H1 (cell line): ENCODE data around the gene SPATA32. TPM values are rescaled to one million over a fixed set of nuclear protein-coding genes. Genes with fewer than 3 reads are reported as not detected.

Experiments used
- CTCF ChIA-PET: fragments of 300-600 bp; sonication (Branson Sonifier 250); formaldehyde crosslinking; loops from one replicate; lab custom pipeline; 2021; ENCODE audit not compliant: partially characterized antibody; lab: Charles Lee
- POLR2A ChIA-PET: fragments of 300-600 bp; sonication (Branson Sonifier 250); formaldehyde crosslinking; loops from one replicate; lab custom pipeline; 2021; ENCODE audit warnings: inconsistent platforms; ENCODE audit not compliant: partially characterized antibody; lab: Charles Lee
- DNase-seq, 2 experiments: peaks; one replicate each; pipeline versions ENCODE4 v3.0.0 to v3.0.0-alpha.2; 2010 to 2022; ENCODE audit warnings: low spot score in 2 of 2, low read depth in 1 of 2, mixed read lengths in 1 of 2
- FAIRE-seq: peaks from 2 replicates; lab custom pipeline; 2011; peaks lifted over from hg19 to GRCh38; lab: Jason Lieb, UNC
- H2AFZ ChIP-seq: 2 replicates; pipeline ENCODE4 v1.8.1; 2012; ENCODE audit warnings: low read length, inconsistent platforms
- H2AK5ac ChIP-seq: 2 replicates; pipeline ENCODE4 v1.6.1; 2013; ENCODE audit warnings: low read depth, low read length
- H2BK120ac ChIP-seq: replicated peaks from 2 replicates; pipeline ENCODE3; 2013; ENCODE audit warnings: low read depth, low read length, inconsistent platforms
- H2BK12ac ChIP-seq: 2 replicates; pipeline ENCODE4 v1.6.1; 2013; ENCODE audit warnings: low read depth, low read length
- H2BK15ac ChIP-seq: 2 replicates; pipeline ENCODE4 v1.6.1; 2013; ENCODE audit warnings: low read length
- H2BK20ac ChIP-seq: 2 replicates; pipeline ENCODE4 v1.6.1; 2013; ENCODE audit warnings: low read length
- H2BK5ac ChIP-seq: 2 replicates; pipeline ENCODE4 v1.6.1; 2013; ENCODE audit warnings: low read depth, low read length
- H3K14ac ChIP-seq: 2 replicates; pipeline ENCODE4 v1.6.1; 2013; ENCODE audit warnings: inconsistent platforms; ENCODE audit not compliant: insufficient read length
- H3K18ac ChIP-seq: 2 replicates; pipeline ENCODE4 v1.6.1; 2013; ENCODE audit warnings: low read length; ENCODE audit errors: extremely low read depth
- H3K23ac ChIP-seq: 2 replicates; pipeline ENCODE4 v1.6.1; 2013; ENCODE audit warnings: inconsistent platforms; ENCODE audit not compliant: insufficient read length
- H3K23me2 ChIP-seq: 2 replicates; pipeline ENCODE4 v1.6.1; 2013; ENCODE audit warnings: low read depth, low read length
- H3K27ac ChIP-seq: 2 replicates; pipeline ENCODE4 v1.6.1; 2011; ENCODE audit warnings: low read depth, low read length, inconsistent platforms
- H3K27me3 ChIP-seq, 4 experiments: replicated peaks in 1 of 4; 1 replicate in 1 of 4; 2 replicates in 3 of 4; pipeline versions ENCODE4 v1.6.1 to v1.8.1; 2011 to 2013; ENCODE audit warnings: low read length in 3 of 4, mild to moderate bottlenecking in 3 of 4, inconsistent platforms in 2 of 4, mixed read lengths in 2 of 4, moderate library complexity in 1 of 4; ENCODE audit not compliant: control insufficient read depth in 3 of 4, insufficient read depth in 3 of 4; ENCODE audit errors: extremely low read depth in 1 of 4
- H3K36me3 ChIP-seq, 4 experiments: 2 replicates each; pipeline versions ENCODE4 v1.6.1 to v1.8.1; 2011 to 2013; ENCODE audit warnings: mild to moderate bottlenecking in 4 of 4, low read length in 3 of 4, moderate library complexity in 2 of 4, control low read depth in 1 of 4, inconsistent platforms in 1 of 4; ENCODE audit not compliant: insufficient read depth in 4 of 4, control insufficient read depth in 2 of 4
- H3K4ac ChIP-seq: replicated peaks from 2 replicates; pipeline ENCODE3; 2013; ENCODE audit warnings: low read length, low read depth, mixed read lengths, inconsistent platforms; ENCODE audit not compliant: insufficient read length
- H3K4me1 ChIP-seq, 4 experiments: replicated peaks in 1 of 4; 1 replicate in 1 of 4; 2 replicates in 3 of 4; pipeline versions ENCODE4 v1.6.1 to v1.8.1; 2011 to 2013; ENCODE audit warnings: low read length in 3 of 4, inconsistent platforms in 2 of 4, mixed read lengths in 1 of 4; ENCODE audit not compliant: insufficient read depth in 4 of 4, control insufficient read depth in 3 of 4
- H3K4me2 ChIP-seq, 2 experiments: 2 replicates each; pipeline versions ENCODE4 v1.6.1 to v1.8.1; 2011 to 2013; ENCODE audit warnings: low read depth in 2 of 2, low read length in 2 of 2, control low read depth in 1 of 2, inconsistent platforms in 1 of 2, mild to moderate bottlenecking in 1 of 2; ENCODE audit not compliant: insufficient read depth in 1 of 2
- H3K4me3 ChIP-seq, 4 experiments: fragments of 200-600, 300-600 bp in 1 of 4; sonication (generic), shearing (Covaris generic), sonication (Bioruptor Twin) in 1 of 4; 2 replicates each; pipeline versions ENCODE4 v1.5.1 to v1.8.1; 2011 to 2016; ENCODE audit warnings: low read length in 4 of 4, low read depth in 3 of 4, control low read depth in 2 of 4, inconsistent platforms in 2 of 4, mild to moderate bottlenecking in 2 of 4, mixed read lengths in 1 of 4, moderate library complexity in 1 of 4; ENCODE audit not compliant: insufficient read depth in 2 of 4; ENCODE audit errors: extremely low read depth in 1 of 4
- H3K56ac ChIP-seq: replicated peaks from 2 replicates; pipeline ENCODE3; 2013; ENCODE audit warnings: low read depth, mild to moderate bottlenecking, mixed read lengths, low read length, inconsistent platforms; ENCODE audit not compliant: insufficient read length
- H3K79me1 ChIP-seq: 2 replicates; pipeline ENCODE4 v1.6.1; 2013; ENCODE audit warnings: low read depth, low read length, control low read depth
- H3K79me2 ChIP-seq, 2 experiments: 2 replicates each; pipeline versions ENCODE4 v1.6.1 to v1.8.1; 2012 to 2013; ENCODE audit warnings: low read length in 2 of 2, mild to moderate bottlenecking in 2 of 2, inconsistent platforms in 1 of 2; ENCODE audit not compliant: insufficient read depth in 2 of 2, control insufficient read depth in 1 of 2
- H3K9ac ChIP-seq, 4 experiments: replicated peaks in 1 of 4; 1 replicate in 1 of 4; 2 replicates in 3 of 4; pipeline versions ENCODE4 v1.6.1 to v1.8.1; 2011 to 2013; ENCODE audit warnings: low read depth in 3 of 4, low read length in 3 of 4, control low read depth in 2 of 4, mild to moderate bottlenecking in 2 of 4, moderate library complexity in 2 of 4, inconsistent platforms in 1 of 4; ENCODE audit errors: extremely low read depth in 1 of 4
- H3K9me3 ChIP-seq, 2 experiments: 2 replicates each; pipeline versions ENCODE4 v1.6.1 to v1.8.1; 2012 to 2013; ENCODE audit warnings: mild to moderate bottlenecking in 2 of 2, moderate library complexity in 2 of 2, control low read depth in 1 of 2, inconsistent platforms in 1 of 2, low read depth in 1 of 2, low read length in 1 of 2, mixed read lengths in 1 of 2; ENCODE audit not compliant: insufficient read depth in 2 of 2
- H4K20me1 ChIP-seq, 2 experiments: replicated peaks in 1 of 2; 2 replicates each; pipeline versions ENCODE3 to v1.8.1; 2011 to 2013; ENCODE audit warnings: inconsistent platforms in 2 of 2, low read length in 2 of 2, mild to moderate bottlenecking in 1 of 2; ENCODE audit not compliant: insufficient read depth in 2 of 2, control insufficient read depth in 1 of 2
- H4K5ac ChIP-seq: 2 replicates; pipeline ENCODE4 v1.6.1; 2013; ENCODE audit warnings: low read length, low read depth, mixed read lengths, inconsistent platforms; ENCODE audit not compliant: insufficient read length
- H4K8ac ChIP-seq: 2 replicates; pipeline ENCODE4 v1.8.0; 2013; ENCODE audit warnings: mild to moderate bottlenecking, moderate library complexity, low read length, inconsistent platforms; ENCODE audit not compliant: insufficient read depth; ENCODE audit errors: extremely low read depth
- H4K91ac ChIP-seq: replicated peaks from 2 replicates; pipeline ENCODE3; 2013; ENCODE audit warnings: low read length, mixed read lengths, inconsistent platforms; ENCODE audit not compliant: insufficient read length
- BRCA1 ChIP-seq: IDR thresholded peaks from 2 replicates; pipeline ENCODE4 v1.6.1; 2012; ENCODE audit warnings: low read depth, low read length, improper control_type of control experiment
- EP300 ChIP-seq, 2 experiments: IDR thresholded peaks; 1 replicate in 1 of 2; 2 replicates in 1 of 2; pipeline ENCODE4 v1.6.1; 2011 to 2012; ENCODE audit warnings: low read depth in 2 of 2, low read length in 2 of 2, mild to moderate bottlenecking in 2 of 2, borderline replicate concordance in 1 of 2, inconsistent platforms in 1 of 2, moderate library complexity in 1 of 2
- GTF2F1 ChIP-seq: IDR thresholded peaks from 2 replicates; pipeline ENCODE4 v1.6.1; 2012; ENCODE audit warnings: low read depth, low read length, improper control_type of control experiment, borderline replicate concordance
- HDAC6 ChIP-seq: IDR thresholded peaks from one replicate; pipeline ENCODE4 v1.7.1; 2012; ENCODE audit warnings: low read depth, mild to moderate bottlenecking, inconsistent platforms, low read length, moderate library complexity
- POLR2AphosphoS5 ChIP-seq: IDR thresholded peaks from 2 replicates; pipeline ENCODE4 v1.6.1; 2011; ENCODE audit warnings: low read depth, low read length
- RBBP5 ChIP-seq: IDR thresholded peaks from 2 replicates; pipeline ENCODE4 v1.7.1; 2012; ENCODE audit warnings: low read depth, mild to moderate bottlenecking, inconsistent platforms, low read length, moderate library complexity, borderline replicate concordance
- WGBS, 2 experiments: shearing (Covaris generic) in 1 of 2; methylation state at CpG; one replicate each; pipeline versions ENCODE4 v1.1.6 to v1.1.7; 2013 to 2015; ENCODE audit warnings: low lambda C conversion rate in 2 of 2, mixed read lengths in 2 of 2, inconsistent platforms in 1 of 2, low coverage in 1 of 2, missing lambda C conversion rate in 1 of 2; ENCODE audit not compliant: insufficient replicate concordance in 2 of 2, insufficient coverage in 1 of 2, insufficient read length in 1 of 2; ENCODE audit errors: extremely low coverage in 1 of 2, missing lambda C conversion rate in 1 of 2; 5-methylcytosine and 5-hydroxymethylcytosine counted together
- polyA plus RNA-seq, 7 experiments: library from polyadenylated mRNA; depleted of rRNA in 3 of 7; stranded (reverse) in 5 of 7; unstranded in 2 of 7; fragments of >200 nt in 5 of 7; fragments of 200-250 nt in 2 of 7; gene quantifications; 1 replicate in 5 of 7; 2 replicates in 1 of 7; 4 replicates in 1 of 7; pipeline versions ENCODE4 v1.2.1 to v1.2.3, GENCODE V29; 2011 to 2013; ENCODE audit warnings: missing spikeins in 2 of 7, mixed read lengths in 2 of 7
- total RNA-seq: library from RNA; stranded (reverse); fragmentation: NEBNext Ultra II Directional; extraction: Animal tissue kit (Norgen Biotek cat#: 25700); gene quantifications from 2 replicates; pipeline ENCODE4 v1.2.1, GENCODE V29; 2021

The SPATA32 gene
- total and polyA plus RNA-seq, 2 of the 8 experiments (the other 6 are each of a cell fraction or from before 2014, with no cell fraction given) = 0.24 TPM; not detected in 1

- no peak overlapping the region; a peak in 1 of 4 replicates for H3K4me2 ChIP-seq
- H3K9ac ChIP-seq = no peak overlapping the region; a peak in 1 of 7 replicates
- no peak overlapping the region for H2BK120ac ChIP-seq
- H2BK12ac ChIP-seq = no peak overlapping the region
- no peak overlapping the region for H3K14ac ChIP-seq
- H3K79me2 ChIP-seq = no peaks in the 10 kb centered on the region
- H3K4me1 ChIP-seq = peaks cover 4 to 10% (median 6%) of the 10 kb centered on the region in 4 experiments; a peak in 5 of 7 replicates
- no peak overlapping the region for H2BK5ac ChIP-seq
- no peaks in the 10 kb centered on the region for H3K79me1 ChIP-seq
- no peak for FAIRE-seq
- peaks cover 0 to 5% (median 2%) of the 10 kb centered on the region in 4 experiments; a peak in 3 of 7 replicates for H3K27me3 ChIP-seq
- H3K9me3 ChIP-seq = no peaks in the 10 kb centered on the region
- no peaks in the 10 kb centered on the region for H4K20me1 ChIP-seq
- no peak overlapping the region for H4K91ac ChIP-seq
- H2AFZ ChIP-seq = no peak overlapping the region
- no peak for DNase-seq
- H3K56ac ChIP-seq = no peak overlapping the region
- no peak overlapping the region for H2BK20ac ChIP-seq
- no peak overlapping the region for H4K5ac ChIP-seq
- no peak overlapping the region for H3K4ac ChIP-seq
- peaks cover 0 to 8% (median 4%) of the 10 kb centered on the region in 4 experiments; a peak in 6 of 8 replicates for H3K36me3 ChIP-seq
- no peak overlapping the region for H3K18ac ChIP-seq
- H2AK5ac ChIP-seq = no peak overlapping the region
- ChIA-PET POLR2A (interaction anchor here (1.2 to 4.3 kb wide), 4 partner anchors 11 to 124 kb away, joined by 3 to 16 read pairs (median 4); no protein-coding TSS in a partner anchor), CTCF (interaction anchor here (0.6 to 29.1 kb wide), 7 partner anchors 8 to 127 kb away, joined by 3 to 579 read pairs (median 6); no protein-coding TSS in a partner anchor)
- no peak overlapping the region for H3K23ac ChIP-seq
- peaks cover 6% of the 10 kb centered on the region for H3K23me2 ChIP-seq
- no peak overlapping the region for H3K27ac ChIP-seq
- H2BK15ac ChIP-seq = no peak overlapping the region
- H4K8ac ChIP-seq = no peak overlapping the region
- WGBS, 2 experiments = 87% methylated on average over 7 of the region's 7 CpGs; no CpG with 5 or more reads in 1 of the 2 experiments
- H3K4me3 ChIP-seq = no peak overlapping the region
- TF ChIP-seq RBBP5 = no peak
- TF ChIP-seq HDAC6 = no peak
- TF ChIP-seq EP300 (IDR thresholded peaks at IDR 0.05; ENCODE audit: borderline replicate concordance in 1 of 2, low read depth in 2 of 2, low read length in 2 of 2) = no peak
- no peak for TF ChIP-seq POLR2AphosphoS5
- no peak for TF ChIP-seq GTF2F1
- TF ChIP-seq BRCA1 = no peak
These were observed 1.6 kb upstream of the SPATA32 start for GRCh38 chr17:45263477-45263860.
